ENCODE measurements around the gene CELA1. TPM values are rescaled to one million over a fixed set of nuclear protein-coding genes. Genes with fewer than 3 reads are reported as not detected.

The CELA1 gene
- total RNA-seq, 1 experiment from 2014 or later, result not detected

- TF ChIP-seq E2F1 (CRISPR knock-in tag; IDR thresholded peaks at IDR 0.05), result no peak
- no peak for TF ChIP-seq ZNF263 (CRISPR knock-in tag; IDR thresholded peaks at IDR 0.05; ENCODE audit: low read depth)
- no peak for TF ChIP-seq TCF7 (CRISPR knock-in tag; IDR thresholded peaks at IDR 0.05; ENCODE audit: low read depth)
- no peak for TF ChIP-seq ZSCAN18 (CRISPR knock-in tag; IDR thresholded peaks at IDR 0.05)
- no peak for TF ChIP-seq ATF6 (CRISPR knock-in tag; IDR thresholded peaks at IDR 0.05)
- no peak for TF ChIP-seq ZNF317 (CRISPR knock-in tag; IDR thresholded peaks at IDR 0.05; ENCODE audit: borderline replicate concordance, low read depth)
Observed at GRCh38 chr12:51328587-51328986, 17.9 kb downstream of the CELA1 start (continued).

GRCh38 chr12:51326698-51327439 is 19.6 kb downstream of the CELA1 start:
- no peak overlapping the region for H3K27ac Mint-ChIP-seq
- no peaks in the 10 kb centered on the region for H3K27me3 Mint-ChIP-seq (ENCODE audit: low read depth)
- CTCF ChIA-PET, result interaction anchor here (0.9 to 2.7 kb wide), 3 partner anchors 8 to 57 kb away, joined by 3 to 12 read pairs (median 3); partner anchors contain the start of gene SMAGP
- no peaks in the 10 kb centered on the region for H3K9me3 Mint-ChIP-seq
- H3K4me3 Mint-ChIP-seq, result no peak overlapping the region
- ATAC-seq (no peak), DNase-seq (ENCODE audit: low spot score) (no peak)
- H3K4me1 Mint-ChIP-seq, result peaks cover 4% of the 10 kb centered on the region
- TF ChIP-seq PRDM15 (CRISPR knock-in tag; IDR thresholded peaks at IDR 0.05) (peak; percentile 31; the same call in 1 of the 2 replicates), NFYB (CRISPR knock-in tag; conservative IDR thresholded peaks at IDR 0.05; ENCODE audit: low read depth) (no peak)
- POLR2A ChIA-PET, result interaction anchor here (0.6 kb wide), 1 partner anchor 15 kb away, joined by 3 read pairs; no protein-coding TSS in a partner anchor
- H3K36me3 Mint-ChIP-seq, result no peaks in the 10 kb centered on the region

- Mint-ChIP-seq H3K36me3 (no peaks in the 10 kb centered on the region), H3K9me3 (no peaks in the 10 kb centered on the region), H3K27me3 (ENCODE audit: low read depth) (no peaks in the 10 kb centered on the region), H3K27ac (no peak overlapping the region), H3K4me3 (no peak overlapping the region), H3K4me1 (peaks cover 22% of the 10 kb centered on the region)
- CTCF ChIA-PET, result interaction anchor here (1.6 kb wide), 1 partner anchor 10 kb away, joined by 3 read pairs; no protein-coding TSS in a partner anchor
- no peak for ATAC-seq
- POLR2A ChIA-PET, result no interaction called here
- no peak for DNase-seq (ENCODE audit: low spot score)
- TF ChIP-seq ZNF416 (CRISPR knock-in tag; IDR thresholded peaks at IDR 0.05), result no peak
- no peak for TF ChIP-seq E2F4 (CRISPR knock-in tag; IDR thresholded peaks at IDR 0.05; ENCODE audit: borderline replicate concordance, low read depth)
- no peak for TF ChIP-seq ERG (CRISPR knock-in tag; IDR thresholded peaks at IDR 0.05)
- no peak for TF ChIP-seq STAT6 (CRISPR knock-in tag; conservative IDR thresholded peaks at IDR 0.05; ENCODE audit: low read depth)
- no peak for TF ChIP-seq CDX4 (CRISPR knock-in tag; IDR thresholded peaks at IDR 0.05; ENCODE audit: borderline replicate concordance)
- no peak for TF ChIP-seq EMX1 (CRISPR knock-in tag; IDR thresholded peaks at IDR 0.05)
Observed at GRCh38 chr12:51324953-51325352, 21.5 kb downstream of the CELA1 start.
